GM21423 (cell line): Measurements from ENCODE around the gene MBD5.

Experiments used
- ATAC-seq: cut with Tn5 transposase; IDR thresholded peaks from one replicate; pipeline ENCODE4 v1.9.1; 2021; ENCODE audit warnings: mild to moderate bottlenecking, moderate library complexity; ENCODE audit not compliant: unreplicated experiment

Gene MBD5

GRCh38 chr2:148513427-148513826 is 492.5 kb downstream of the MBD5 start:
- ATAC-seq = no peak

DNA sequence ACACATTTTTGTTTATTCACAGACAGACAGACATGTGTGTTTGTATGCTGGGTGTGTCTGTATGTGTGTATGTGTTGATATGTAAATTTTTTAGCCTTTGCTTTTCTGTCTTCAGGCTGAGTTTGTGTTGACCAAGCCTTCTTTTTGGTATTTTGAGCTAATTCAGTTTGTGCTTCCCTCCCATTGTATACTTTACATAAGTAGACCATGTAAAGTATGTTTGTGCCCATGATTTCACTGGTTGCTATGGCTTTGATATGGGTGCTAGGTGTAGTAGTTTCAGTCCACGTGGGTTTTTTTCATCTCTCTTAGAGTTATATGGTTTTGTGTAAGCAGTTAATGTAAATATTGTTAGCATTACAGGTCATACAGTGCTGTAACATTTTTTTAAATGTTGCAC is 494.2 kb downstream of the MBD5 start:
- no peak for ATAC-seq

- no peak for ATAC-seq
These were observed 495.1 kb downstream of the MBD5 start for GRCh38 chr2:148515976-148516375.

DNA sequence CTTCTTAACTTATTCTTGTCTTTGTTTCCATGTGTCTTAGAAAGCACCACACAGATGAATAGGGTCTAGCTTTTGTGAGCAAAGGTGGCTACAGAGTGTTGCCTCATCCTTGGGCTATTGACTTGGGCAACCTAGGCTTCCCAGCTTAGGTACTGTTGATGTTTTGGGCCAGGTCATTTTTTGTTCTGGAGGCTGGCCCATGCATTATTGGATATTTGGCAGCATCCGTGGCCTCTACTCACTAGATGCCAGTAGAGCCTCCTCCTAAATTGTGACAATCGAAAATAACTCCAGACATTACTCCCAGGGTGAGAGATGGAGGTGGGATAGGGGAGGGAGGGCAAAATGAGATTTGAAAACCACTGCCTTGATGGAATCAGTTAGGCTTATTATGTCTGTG is 496.4 kb downstream of the MBD5 start:
- no peak for ATAC-seq

DNA sequence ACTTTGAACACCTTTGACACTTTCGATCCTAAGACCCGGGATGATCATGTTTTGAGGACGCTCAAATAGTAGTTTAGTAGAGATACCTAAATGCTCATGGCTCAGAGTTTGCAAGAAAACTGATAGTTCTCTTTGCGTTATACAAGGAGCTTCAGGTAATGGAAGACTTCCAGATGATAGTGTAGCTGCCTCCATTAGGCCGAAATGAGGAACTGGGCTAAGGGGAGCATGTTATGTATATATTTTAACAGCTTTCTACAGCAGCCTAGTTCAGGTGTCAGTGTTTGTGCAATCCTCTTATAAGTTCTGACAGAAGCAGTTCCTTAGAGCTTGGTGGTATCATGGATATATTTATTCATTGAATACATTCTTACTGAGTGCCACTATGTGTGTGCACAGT is 496.9 kb downstream of the MBD5 start:
- no peak for ATAC-seq

- no peak for ATAC-seq
These were observed 498.1 kb downstream of the MBD5 start for GRCh38 chr2:148519013-148519412.

DNA sequence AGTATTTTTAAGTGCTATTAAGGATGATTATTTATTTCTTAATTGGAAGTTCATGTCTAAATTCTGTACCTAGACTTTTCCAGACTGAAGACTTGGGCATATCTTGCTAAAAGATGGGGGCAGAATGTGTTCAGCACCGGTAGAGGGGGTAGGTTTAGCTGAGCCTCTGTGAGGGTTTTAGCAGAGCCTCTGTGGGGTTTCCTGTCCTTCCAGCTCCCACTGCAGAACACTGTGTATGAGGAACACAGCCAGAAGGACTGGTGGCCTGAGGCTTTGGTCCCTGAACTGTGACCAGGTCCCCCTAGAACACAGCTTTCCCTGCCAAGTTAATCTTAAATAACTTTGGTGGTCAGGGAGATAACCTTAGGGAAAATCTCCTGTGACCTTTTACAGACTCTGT is 500.3 kb downstream of the MBD5 start:
- ATAC-seq = no peak

- ATAC-seq = no peak
These were observed 502.4 kb downstream of the MBD5 start for GRCh38 chr2:148523315-148523714.

GRCh38 chr2:148524519-148524919 is 503.6 kb downstream of the MBD5 start:
- no peak for ATAC-seq

DNA sequence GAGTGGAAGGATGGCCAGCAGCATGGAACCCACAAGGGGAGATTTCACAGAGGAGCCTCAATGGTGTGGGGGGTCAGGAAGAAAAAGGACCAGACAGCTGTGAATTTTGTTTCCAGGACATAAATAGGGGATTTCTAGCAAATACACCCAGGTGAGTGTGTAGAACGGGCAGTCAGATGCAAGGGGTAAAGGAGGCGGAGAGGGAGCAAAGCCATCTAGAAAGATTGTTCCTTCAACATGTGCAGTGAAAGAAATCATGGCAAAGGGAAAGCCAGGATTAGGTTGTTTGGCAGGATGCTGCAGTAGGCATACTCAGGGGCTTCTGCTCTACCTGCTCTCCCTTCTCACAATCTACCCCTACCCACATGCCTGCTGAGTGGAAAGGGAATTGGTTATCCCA is 504.2 kb downstream of the MBD5 start:
- ATAC-seq = no peak

DNA sequence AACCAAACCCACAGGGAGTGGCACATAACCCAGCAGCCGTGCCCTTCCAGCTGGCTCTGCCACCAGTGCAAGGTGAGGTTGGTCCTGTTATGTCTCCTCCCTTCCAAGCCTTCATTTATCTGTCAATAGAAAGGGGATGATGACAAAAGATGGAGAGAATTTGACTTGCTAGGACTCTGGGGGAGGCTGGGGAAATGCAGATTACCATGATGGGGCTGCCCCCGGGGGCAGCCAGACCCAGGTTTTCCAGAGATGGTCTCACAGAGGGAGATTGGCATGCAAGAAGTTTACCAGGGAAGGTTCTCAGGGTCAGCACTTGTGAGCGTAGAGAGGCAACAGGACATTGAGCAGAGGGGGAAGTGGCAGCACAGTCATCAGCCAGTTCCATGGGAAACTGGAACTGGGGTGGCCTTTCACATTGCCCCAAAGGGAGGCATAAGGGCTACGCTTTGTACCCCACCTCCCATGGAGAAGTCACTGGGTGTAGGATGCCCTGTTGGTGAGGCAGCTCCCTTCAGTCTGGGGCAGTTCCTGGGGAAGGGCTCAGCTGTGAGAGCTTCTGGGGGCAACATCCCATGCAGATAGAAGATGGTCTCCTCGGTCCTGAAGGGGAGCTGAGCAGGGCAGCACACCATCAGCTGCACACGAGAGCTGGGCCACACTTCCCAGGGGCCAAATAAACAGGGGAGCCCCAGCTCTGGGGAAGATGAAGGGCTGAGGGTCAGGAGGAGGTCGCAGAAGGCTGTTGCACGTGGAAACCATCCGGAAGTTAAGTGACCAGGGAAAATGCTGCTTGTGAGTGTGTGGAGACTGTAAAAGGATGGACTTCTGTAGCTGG is 505.8 kb downstream of the MBD5 start:
- ATAC-seq = no peak

DNA sequence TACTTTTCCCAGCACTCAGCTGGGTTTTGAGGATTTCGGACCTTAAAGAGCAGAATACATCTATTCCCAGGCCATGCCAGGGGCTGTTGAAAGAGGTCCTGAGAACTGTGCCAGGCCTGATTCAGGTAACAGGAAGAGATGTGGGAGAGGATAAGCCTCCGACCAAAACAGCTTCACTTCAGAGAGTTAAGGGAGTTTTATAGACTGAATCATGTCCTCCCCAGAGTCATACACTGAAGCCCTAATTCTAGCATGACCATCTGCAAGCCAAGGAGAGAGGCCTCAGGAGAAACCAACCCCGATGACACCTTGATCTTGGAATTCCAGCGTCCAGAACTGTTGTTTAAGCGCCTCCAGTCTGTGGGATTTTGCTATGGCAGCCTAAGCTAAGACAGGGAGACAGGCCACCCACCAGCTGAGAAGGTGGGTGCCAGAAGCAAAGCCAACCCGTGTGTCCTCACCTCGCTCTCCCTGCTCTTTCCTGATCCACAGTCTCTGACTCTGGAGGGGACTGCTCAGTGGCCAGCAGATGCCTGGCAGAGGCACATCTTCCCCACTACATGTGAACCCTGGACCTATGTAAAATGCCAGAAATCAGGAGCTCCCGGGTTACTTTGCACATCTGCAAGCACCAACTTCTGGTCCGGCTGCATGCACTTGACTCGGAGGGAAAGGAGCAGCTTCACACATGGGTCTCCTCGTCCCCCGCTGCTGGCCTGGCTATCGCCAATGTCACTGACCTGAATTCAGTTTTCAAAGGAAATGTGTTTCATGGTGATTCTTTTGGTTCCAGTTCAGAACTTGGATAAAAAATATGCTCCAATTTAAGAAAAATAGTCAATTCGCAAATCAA is 506.8 kb downstream of the MBD5 start:
- no peak for ATAC-seq

- no peak for ATAC-seq
These were observed 507.6 kb downstream of the MBD5 start for GRCh38 chr2:148528356-148529064.

GRCh38 chr2:148529745-148530144 is 508.9 kb downstream of the MBD5 start:
- ATAC-seq = no peak

GRCh38 chr2:148530350-148530749 is 509.5 kb downstream of the MBD5 start:
- no peak for ATAC-seq

DNA sequence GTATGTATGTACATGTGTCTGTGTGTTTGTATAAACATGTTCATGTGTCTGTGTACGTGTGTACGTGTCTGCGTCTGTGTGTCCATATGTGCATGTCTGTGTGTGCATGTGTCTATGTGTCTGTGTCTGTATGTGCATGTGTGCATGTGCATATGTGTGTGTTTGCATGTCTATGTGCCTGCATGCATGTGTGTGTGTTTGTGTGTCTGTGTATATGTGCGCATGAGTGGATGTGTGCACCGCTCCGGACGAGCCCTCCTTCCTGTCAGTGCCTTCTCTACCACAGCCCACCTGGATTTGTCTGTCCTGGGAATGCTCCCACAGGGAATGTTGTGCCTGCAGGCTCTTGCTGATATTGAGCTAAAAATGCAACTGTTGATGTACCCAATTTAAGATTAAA is 510.3 kb downstream of the MBD5 start:
- no peak for ATAC-seq

DNA sequence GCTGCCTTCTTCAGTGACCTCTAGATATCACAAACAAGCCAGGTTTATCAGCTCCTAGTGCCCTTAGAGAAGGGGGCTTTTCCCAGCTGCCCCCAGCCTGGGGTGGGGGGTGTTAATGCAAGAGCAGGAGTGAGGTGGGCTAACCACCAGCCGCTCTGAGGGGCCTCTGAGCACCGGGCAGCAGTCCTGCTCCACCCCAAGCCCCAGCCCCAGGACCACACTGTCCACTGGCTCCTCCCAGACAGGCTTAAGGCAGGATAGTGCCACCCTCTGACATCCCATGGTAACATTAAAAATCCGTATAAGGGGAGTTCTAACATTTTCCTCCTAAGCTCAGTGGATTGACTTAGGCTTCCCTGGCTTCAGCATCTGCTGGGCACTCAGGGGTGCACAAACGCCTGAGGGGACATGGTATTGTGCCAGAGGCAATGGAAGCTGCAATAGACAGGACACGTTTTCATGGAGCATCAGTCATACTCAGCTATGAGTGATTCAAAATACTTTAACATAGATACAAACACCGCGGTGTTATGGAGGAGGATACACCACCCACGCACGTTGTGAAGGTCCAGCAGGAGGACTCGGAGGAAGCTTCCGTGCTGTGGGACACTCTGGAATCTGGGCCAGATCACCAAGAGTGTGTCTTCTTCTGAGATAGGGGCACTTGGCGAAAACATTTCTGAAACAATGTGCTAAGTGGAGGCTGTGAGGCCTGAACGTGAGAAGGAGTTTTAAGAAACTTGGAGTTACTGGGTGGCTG is 511.0 kb downstream of the MBD5 start:
- no peak for ATAC-seq

DNA sequence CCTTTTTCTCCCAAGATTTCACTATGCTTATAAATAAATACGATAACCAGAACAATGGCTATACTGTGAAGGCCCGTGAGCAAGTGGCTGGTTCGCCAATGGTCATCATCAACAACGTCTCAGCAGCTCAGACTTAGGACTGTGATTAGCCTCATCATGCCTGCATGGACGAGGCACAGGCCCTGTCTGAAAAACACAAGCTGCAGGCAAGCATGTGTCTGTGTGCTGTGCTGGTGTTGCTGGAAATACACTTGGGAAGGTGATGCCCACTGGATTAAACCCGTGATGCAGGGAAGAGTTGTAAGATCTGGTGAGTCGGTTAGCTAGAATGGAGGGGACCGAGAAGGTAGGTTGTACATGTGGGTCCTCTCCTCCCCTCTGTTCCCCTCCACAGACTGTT is 512.1 kb downstream of the MBD5 start:
- ATAC-seq = no peak

GRCh38 chr2:148533685-148534084 is 512.8 kb downstream of the MBD5 start:
- ATAC-seq = no peak

GRCh38 chr2:148534416-148535204 is 513.7 kb downstream of the MBD5 start:
- no peak for ATAC-seq
